CD4-positive, alpha-beta T cell treated with Interleukin-17A for 4 hours (primary cell): Measurements from ENCODE around the gene PRSS2.
"Not testable (repeated sequence)": the region's sequence is repeated elsewhere in the genome, so short reads cannot be mapped to it uniquely, and the experiment has no call there.

Experiments
- DNase-seq: peaks from one replicate; pipeline ENCODE4 v3.0.0-alpha.2; 2020; ENCODE audit warnings: mixed read lengths

PRSS2 gene

GRCh38 chr7:142760071-142760642, 10.6 kb upstream of the PRSS2 start:
- DNase-seq: no peak

GRCh38 chr7:142761606-142762005, 9.2 kb upstream of the PRSS2 start:
- DNase-seq: not testable (repeated sequence)

- DNase-seq: no peak
Observed at GRCh38 chr7:142762104-142762503, 8.7 kb upstream of the PRSS2 start.

GRCh38 chr7:142767451-142767850, 3.3 kb upstream of the PRSS2 start:
- DNase-seq: no peak

- no peak for DNase-seq
Observed at GRCh38 chr7:142767861-142768260, 2.9 kb upstream of the PRSS2 start.

- not testable (repeated sequence) for DNase-seq
Observed at GRCh38 chr7:142768885-142769284, 1.9 kb upstream of the PRSS2 start.

GRCh38 chr7:142771353-142771723, 568 bp downstream of the PRSS2 start:
- DNase-seq: no peak

GRCh38 chr7:142772051-142772450, 1.3 kb downstream of the PRSS2 start:
- no peak for DNase-seq

- no peak for DNase-seq
Observed at GRCh38 chr7:142772673-142773072, 1.9 kb downstream of the PRSS2 start.

- DNase-seq: no peak
Observed at GRCh38 chr7:142773230-142773629, 2.5 kb downstream of the PRSS2 start.

- no peak for DNase-seq
Observed at GRCh38 chr7:142773937-142774744, 3.4 kb downstream of the PRSS2 start.

- no peak for DNase-seq
Observed at GRCh38 chr7:142774826-142775225, 4.1 kb downstream of the PRSS2 start.

- not testable (repeated sequence) for DNase-seq
Observed at GRCh38 chr7:142775351-142776115, 4.8 kb downstream of the PRSS2 start.

- no peak for DNase-seq
Observed at GRCh38 chr7:142776206-142776844, 5.6 kb downstream of the PRSS2 start.

- DNase-seq: not testable (repeated sequence)
Observed at GRCh38 chr7:142776845-142777225, 6.1 kb downstream of the PRSS2 start.

- no peak for DNase-seq
Observed at GRCh38 chr7:142777318-142777717, 6.5 kb downstream of the PRSS2 start.

GRCh38 chr7:142782922-142783900, 12.4 kb downstream of the PRSS2 start:
- peak; percentile 86 for DNase-seq

GRCh38 chr7:142784096-142784495, 13.3 kb downstream of the PRSS2 start:
- no peak for DNase-seq

- peak; percentile 51 for DNase-seq
Observed at GRCh38 chr7:142784716-142785115, 13.9 kb downstream of the PRSS2 start.

- DNase-seq: peak; percentile 83
Observed at GRCh38 chr7:142785841-142786250, 15.1 kb downstream of the PRSS2 start.

- DNase-seq: peak; percentile 33
Observed at GRCh38 chr7:142787034-142787768, 16.4 kb downstream of the PRSS2 start.
